BLaER1 (cell line): ENCODE results near the gene CD164L2.
"Not testable (repeated sequence)": the region's sequence is repeated elsewhere in the genome, so short reads cannot be mapped to it uniquely, and the experiment has no call there.

Experiments used
- H3K27ac ChIP-seq: shearing (Covaris generic); formaldehyde crosslinking; 2 replicates; pipeline ENCODE4 v1.8.1; 2022
- H3K27me3 ChIP-seq: shearing (Covaris generic); formaldehyde crosslinking; 2 replicates; pipeline ENCODE4 v1.8.1; 2022
- H3K36me3 ChIP-seq: shearing (Covaris generic); formaldehyde crosslinking; 2 replicates; pipeline ENCODE4 v1.8.1; 2022
- H3K4me1 ChIP-seq: shearing (Covaris generic); formaldehyde crosslinking; 2 replicates; pipeline ENCODE4 v1.8.1; 2022
- H3K4me2 ChIP-seq: shearing (Covaris generic); formaldehyde crosslinking; 2 replicates; pipeline ENCODE4 v1.8.1; 2022
- H3K4me3 ChIP-seq: shearing (Covaris generic); formaldehyde crosslinking; 2 replicates; pipeline ENCODE4 v1.8.1; 2022
- H3K9ac ChIP-seq: shearing (Covaris generic); formaldehyde crosslinking; 2 replicates; pipeline ENCODE4 v1.8.1; 2022
- H3K9me3 ChIP-seq: shearing (Covaris generic); formaldehyde crosslinking; 2 replicates; pipeline ENCODE4 v1.8.1; 2022
- H4K20me1 ChIP-seq: shearing (Covaris generic); formaldehyde crosslinking; 2 replicates; pipeline ENCODE4 v1.8.1; 2022
- Cebpa-rat ChIP-seq: shearing (Covaris generic); IDR thresholded peaks from 2 replicates; pipeline ENCODE4 v1.8.1; 2022

CD164L2 gene

GRCh38 chr1:27418326-27419185 lies 35.4 kb upstream of the CD164L2 start:
- peaks cover 94% of the 10 kb centered on the region for H3K4me1 ChIP-seq
- H3K27me3 ChIP-seq: no peaks in the 10 kb centered on the region
- TF ChIP-seq Cebpa-rat: no peak
- H3K9ac ChIP-seq: peak overlapping the region; percentile 56
- H3K36me3 ChIP-seq: peaks cover 65% of the 10 kb centered on the region
- H3K9me3 ChIP-seq: no peaks in the 10 kb centered on the region
- H3K27ac ChIP-seq: peak overlapping the region; percentile 18
- peak overlapping the region; percentile 80 for H3K4me2 ChIP-seq
- peaks cover 65% of the 10 kb centered on the region for H4K20me1 ChIP-seq
- H3K4me3 ChIP-seq: no peak overlapping the region

DNA sequence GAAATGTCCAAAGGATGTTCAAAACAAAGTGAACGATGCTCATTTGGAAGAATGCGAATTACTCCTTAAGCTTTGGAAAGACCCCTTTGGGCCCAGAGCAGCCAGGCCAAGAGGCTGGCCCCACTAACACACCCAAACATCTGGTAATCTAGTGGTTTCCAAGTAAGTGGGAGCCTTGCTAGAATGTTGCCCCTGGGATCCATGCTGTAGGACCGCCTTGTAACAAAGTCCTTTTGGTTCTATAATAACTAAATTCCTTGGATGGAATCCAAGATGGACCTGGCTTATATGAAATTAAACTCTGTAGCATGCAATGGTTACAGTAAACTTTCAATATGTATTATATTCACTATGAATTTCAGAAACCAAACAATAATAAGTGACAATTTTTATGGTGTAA lies 34.6 kb upstream of the CD164L2 start:
- Histone ChIP-seq H3K4me1 (peaks cover 96% of the 10 kb centered on the region), H3K27ac (peak overlapping the region; percentile 21), H3K4me2 (peak overlapping the region; percentile 80)

GRCh38 chr1:27416387-27417111 lies 33.4 kb upstream of the CD164L2 start:
- no peaks in the 10 kb centered on the region for H3K9me3 ChIP-seq
- no peaks in the 10 kb centered on the region for H3K27me3 ChIP-seq
- peak overlapping the region; percentile 80 for H3K4me2 ChIP-seq
- H3K4me3 ChIP-seq: no peak overlapping the region
- H3K36me3 ChIP-seq: peaks cover 81% of the 10 kb centered on the region
- H3K9ac ChIP-seq: 0 out of 2 replicates have a peak overlapping the region, but pooled peaks have one; percentile 54
- peak overlapping the region; percentile 21; the same call in 1 of the 2 replicates for H3K27ac ChIP-seq
- H4K20me1 ChIP-seq: peaks cover 70% of the 10 kb centered on the region
- peaks cover 96% of the 10 kb centered on the region for H3K4me1 ChIP-seq
- no peak for TF ChIP-seq Cebpa-rat

More for the DNA sequence above, 34.6 kb upstream of the CD164L2 start:
- H4K20me1 ChIP-seq: peaks cover 70% of the 10 kb centered on the region
- no peaks in the 10 kb centered on the region for H3K9me3 ChIP-seq
- H3K36me3 ChIP-seq: peaks cover 72% of the 10 kb centered on the region
- no peaks in the 10 kb centered on the region for H3K27me3 ChIP-seq
- peak overlapping the region; percentile 54 for H3K9ac ChIP-seq
- no peak for TF ChIP-seq Cebpa-rat
- no peak overlapping the region for H3K4me3 ChIP-seq

DNA sequence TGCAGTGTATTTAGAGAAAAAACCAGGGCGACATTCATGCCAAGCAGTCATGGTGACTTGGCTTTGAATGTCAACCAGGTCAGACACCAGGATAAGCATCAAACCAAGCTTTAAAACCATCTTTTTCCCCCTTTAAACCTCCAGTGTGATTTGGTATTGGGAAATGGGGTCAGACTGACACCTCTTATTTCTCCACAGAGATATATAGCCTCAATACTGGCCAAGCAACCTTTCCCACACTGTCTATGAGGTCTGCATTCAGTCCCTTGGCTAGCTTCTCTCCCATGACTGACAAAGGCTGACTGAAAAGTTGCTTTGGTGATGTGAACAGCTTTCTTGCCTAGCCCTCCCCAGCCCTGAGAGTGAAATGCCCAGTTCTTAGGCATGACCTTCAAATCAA lies 31.0 kb upstream of the CD164L2 start:
- Histone ChIP-seq H4K20me1 (peaks cover 56% of the 10 kb centered on the region), H3K9me3 (no peaks in the 10 kb centered on the region), H3K9ac (no peak overlapping the region), H3K4me3 (no peak overlapping the region), H3K27me3 (no peaks in the 10 kb centered on the region), H3K4me1 (peaks cover 93% of the 10 kb centered on the region), H3K36me3 (peaks cover 97% of the 10 kb centered on the region), H3K27ac (no peak overlapping the region), H3K4me2 (no peak overlapping the region)
- no peak for TF ChIP-seq Cebpa-rat

- H3K9me3 ChIP-seq: no peaks in the 10 kb centered on the region
- H3K27ac ChIP-seq: peak overlapping the region; percentile 54; the same call in 1 of the 2 replicates
- TF ChIP-seq Cebpa-rat: no peak
- H4K20me1 ChIP-seq: peaks cover 46% of the 10 kb centered on the region
- H3K36me3 ChIP-seq: peaks cover 97% of the 10 kb centered on the region
- H3K27me3 ChIP-seq: no peaks in the 10 kb centered on the region
- H3K4me3 ChIP-seq: no peak overlapping the region
- no peak overlapping the region for H3K9ac ChIP-seq
- H3K4me1 ChIP-seq: peaks cover 93% of the 10 kb centered on the region
- no peak overlapping the region for H3K4me2 ChIP-seq
These were observed 29.9 kb upstream of the CD164L2 start for GRCh38 chr1:27413004-27413403.

GRCh38 chr1:27412502-27412901 lies 29.4 kb upstream of the CD164L2 start:
- Histone ChIP-seq H3K36me3 (peaks cover 97% of the 10 kb centered on the region), H3K9ac (no peak overlapping the region), H3K4me2 (peak overlapping the region; percentile 55; the same call in 1 of the 2 replicates)

GRCh38 chr1:27410709-27411108 lies 27.6 kb upstream of the CD164L2 start:
- Histone ChIP-seq H3K4me3 (no peak overlapping the region), H3K9me3 (no peaks in the 10 kb centered on the region), H3K4me1 (peaks cover 93% of the 10 kb centered on the region), H3K27ac (no peak overlapping the region), H3K4me2 (peak overlapping the region; percentile 55), H3K36me3 (peaks cover 93% of the 10 kb centered on the region), H4K20me1 (peaks cover 25% of the 10 kb centered on the region), H3K9ac (no peak overlapping the region), H3K27me3 (no peaks in the 10 kb centered on the region)
- TF ChIP-seq Cebpa-rat: no peak

More at GRCh38 chr1:27412502-27412901, 29.4 kb upstream of the CD164L2 start:
- no peak overlapping the region for H3K4me3 ChIP-seq
- H3K27me3 ChIP-seq: no peaks in the 10 kb centered on the region
- H3K4me1 ChIP-seq: peaks cover 93% of the 10 kb centered on the region
- no peaks in the 10 kb centered on the region for H3K9me3 ChIP-seq
- no peak for TF ChIP-seq Cebpa-rat
- peaks cover 43% of the 10 kb centered on the region for H4K20me1 ChIP-seq
- H3K27ac ChIP-seq: no peak overlapping the region

- Histone ChIP-seq H3K27ac (0 out of 2 replicates have a peak overlapping the region, but pooled peaks have one; percentile 9), H3K4me2 (no peak overlapping the region), H3K9ac (no peak overlapping the region), H3K9me3 (no peaks in the 10 kb centered on the region), H3K36me3 (peaks cover 82% of the 10 kb centered on the region), H3K4me3 (no peak overlapping the region), H4K20me1 (peaks cover 16% of the 10 kb centered on the region), H3K27me3 (no peaks in the 10 kb centered on the region), H3K4me1 (peaks cover 97% of the 10 kb centered on the region)
- no peak for TF ChIP-seq Cebpa-rat
These were observed 26.5 kb upstream of the CD164L2 start for GRCh38 chr1:27409669-27410068.

DNA sequence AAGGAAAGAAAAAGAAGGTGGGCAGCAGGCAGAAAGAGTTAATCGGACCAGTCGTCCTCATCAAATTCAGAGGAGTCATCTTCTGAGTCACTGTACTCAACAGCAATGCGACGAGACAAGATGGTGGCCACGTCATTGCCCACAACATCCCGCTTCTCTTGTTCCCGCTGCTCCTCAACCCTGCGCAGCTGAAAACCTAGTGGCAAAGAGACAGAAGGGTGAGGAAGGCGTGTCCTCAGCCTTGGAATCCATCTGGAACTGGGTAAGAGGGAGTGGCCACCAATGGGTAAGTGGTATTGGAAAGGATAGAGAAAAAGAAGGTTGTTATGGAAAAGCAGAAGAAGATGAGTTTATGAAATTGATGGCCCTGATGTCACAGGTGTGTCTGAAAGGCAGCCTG lies 25.0 kb upstream of the CD164L2 start:
- Histone ChIP-seq H3K4me1 (peaks cover 95% of the 10 kb centered on the region), H3K9me3 (no peaks in the 10 kb centered on the region), H3K36me3 (peaks cover 67% of the 10 kb centered on the region), H3K9ac (0 out of 2 replicates have a peak overlapping the region, but pooled peaks have one; percentile 65), H3K27ac (peak overlapping the region; percentile 87), H4K20me1 (peaks cover under 1% of the 10 kb centered on the region; the same call in 1 of the 2 replicates), H3K4me3 (no peak overlapping the region), H3K27me3 (no peaks in the 10 kb centered on the region), H3K4me2 (peak overlapping the region; percentile 94)
- TF ChIP-seq Cebpa-rat: no peak

- peak overlapping the region; percentile 65; the same call in 1 of the 2 replicates for H3K9ac ChIP-seq
- H4K20me1 ChIP-seq, H3K9me3 ChIP-seq, H3K27me3 ChIP-seq: not testable (repeated sequence)
- peak overlapping the region; percentile 87 for H3K27ac ChIP-seq
- peak overlapping the region; percentile 94 for H3K4me2 ChIP-seq
- peaks cover 54% of the 10 kb centered on the region for H3K36me3 ChIP-seq
- H3K4me1 ChIP-seq: peaks cover 95% of the 10 kb centered on the region
- H3K4me3 ChIP-seq: 0 out of 2 replicates have a peak overlapping the region, but pooled peaks have one; percentile 22
These were observed 23.7 kb upstream of the CD164L2 start for GRCh38 chr1:27406791-27407190.
